HEK293 (cell line): ENCODE results near the gene NSDHL.

Experiments
- CTCF ChIA-PET: fragments of 350-600 bp; formaldehyde crosslinking; extraction: SDS; loops from one replicate; lab custom pipeline; 2021; ENCODE audit warnings: antibody characterized with exemption; lab: Yijun Ruan, JAX
- POLR2A ChIA-PET: fragments of 300-600 bp; formaldehyde crosslinking; extraction: SDS; loops from one replicate; lab custom pipeline; 2020; ENCODE audit warnings: antibody characterized with exemption, inconsistent platforms; lab: Yijun Ruan, JAX
- H3K27ac ChIP-seq: fragments of 200-500 bp; sonication (Bioruptor generic); 2 replicates; pipeline ENCODE4 v1.5.1; 2014; ENCODE audit warnings: low read depth, low read length, control low read depth, inconsistent platforms; ENCODE audit errors: extremely low read depth
- H3K36me3 ChIP-seq, 2 experiments: fragments of 200-500 bp in 1 of 2; sonication (Bioruptor generic) in 1 of 2; 1 replicate in 1 of 2; 2 replicates in 1 of 2; pipeline ENCODE4 v1.5.1; 2014 to 2017; ENCODE audit warnings: inconsistent platforms in 2 of 2, low read length in 2 of 2; ENCODE audit not compliant: control insufficient read depth in 2 of 2, insufficient read depth in 1 of 2
- H3K4me1 ChIP-seq: fragments of 200-500 bp; sonication (Bioruptor generic); 2 replicates; pipeline ENCODE4 v1.5.1; 2014; ENCODE audit warnings: mild to moderate bottlenecking, low read length, inconsistent platforms; ENCODE audit not compliant: control insufficient read depth, insufficient read depth
- H3K4me3 ChIP-seq: 2 replicates; pipeline ENCODE4 v1.5.1; 2011; ENCODE audit warnings: low read depth, mild to moderate bottlenecking, control low read depth, low read length, moderate library complexity
- H3K9me3 ChIP-seq: fragments of 200-500 bp; sonication (Bioruptor generic); 2 replicates; pipeline ENCODE4 v1.5.1; 2014; ENCODE audit warnings: low read depth, low read length, inconsistent platforms; ENCODE audit not compliant: control insufficient read depth, insufficient read depth
- BCL11B ChIP-seq: fragments of 450-650 bp; formaldehyde crosslinking; IDR thresholded peaks from 2 replicates; pipeline ENCODE4 v1.5.1; 2016; ENCODE audit warnings: low read depth, missing biosample characterization, missing genetic modification characterization
- CTCF ChIP-seq: fragments of 450-650 bp; formaldehyde crosslinking; IDR thresholded peaks from 2 replicates; pipeline ENCODE4 v1.5.1; 2016; ENCODE audit warnings: missing biosample characterization, missing genetic modification characterization
- GLIS1 ChIP-seq: fragments of 450-650 bp; formaldehyde crosslinking; IDR thresholded peaks from 2 replicates; pipeline ENCODE4 v1.5.1; 2016; ENCODE audit warnings: missing biosample characterization, missing genetic modification characterization
- HOXC10 ChIP-seq: sonication (generic); formaldehyde crosslinking; IDR thresholded peaks from 2 replicates; pipeline ENCODE4 v1.8.1; 2023; ENCODE audit warnings: mild to moderate bottlenecking, missing genetic modification reagents
- HOXD13 ChIP-seq: sonication (generic); formaldehyde crosslinking; IDR thresholded peaks from 2 replicates; pipeline ENCODE4 v1.8.0; 2022; ENCODE audit warnings: missing genetic modification reagents, borderline replicate concordance
- KLF1 ChIP-seq: fragments of 450-650 bp; formaldehyde crosslinking; IDR thresholded peaks from 2 replicates; pipeline ENCODE4 v1.5.1; 2016; ENCODE audit warnings: missing biosample characterization, missing genetic modification characterization
- REST ChIP-seq: fragments of 450-650 bp; formaldehyde crosslinking; IDR thresholded peaks from 2 replicates; pipeline ENCODE4 v1.5.1; 2016; ENCODE audit warnings: missing biosample characterization, missing genetic modification characterization
- ZFP37 ChIP-seq: fragments of 450-650 bp; formaldehyde crosslinking; IDR thresholded peaks from 2 replicates; pipeline ENCODE4 v1.5.1; 2016; ENCODE audit warnings: missing biosample characterization, missing genetic modification characterization
- ZNF10 ChIP-seq: fragments of 450-650 bp; formaldehyde crosslinking; IDR thresholded peaks from 2 replicates; pipeline ENCODE4 v1.5.1; 2017; ENCODE audit warnings: missing biosample characterization, missing genetic modification characterization
- ZNF155 ChIP-seq: fragments of 450-650 bp; formaldehyde crosslinking; IDR thresholded peaks from 2 replicates; pipeline ENCODE4 v1.5.1; 2016; ENCODE audit warnings: missing biosample characterization, missing genetic modification characterization
- ZNF16 ChIP-seq: fragments of 450-650 bp; formaldehyde crosslinking; IDR thresholded peaks from 2 replicates; pipeline ENCODE4 v1.5.1; 2016; ENCODE audit warnings: low read depth, missing biosample characterization, missing genetic modification characterization
- ZNF214 ChIP-seq: fragments of 450-650 bp; formaldehyde crosslinking; IDR thresholded peaks from 2 replicates; pipeline ENCODE4 v1.5.1; 2017; ENCODE audit warnings: missing biosample characterization, mild to moderate bottlenecking, missing genetic modification characterization, borderline replicate concordance
- ZNF23 ChIP-seq: fragments of 450-650 bp; formaldehyde crosslinking; IDR thresholded peaks from 2 replicates; pipeline ENCODE4 v1.5.1; 2016; ENCODE audit warnings: missing biosample characterization, missing genetic modification characterization, borderline replicate concordance
- ZNF24 ChIP-seq: fragments of 450-650 bp; formaldehyde crosslinking; IDR thresholded peaks from 2 replicates; pipeline ENCODE4 v1.5.1; 2016; ENCODE audit warnings: missing biosample characterization, missing genetic modification characterization
- ZNF324 ChIP-seq: fragments of 450-650 bp; formaldehyde crosslinking; IDR thresholded peaks from 2 replicates; pipeline ENCODE4 v1.5.1; 2016; ENCODE audit warnings: missing biosample characterization, missing genetic modification characterization
- ZNF398 ChIP-seq: fragments of 450-650 bp; formaldehyde crosslinking; IDR thresholded peaks from 2 replicates; pipeline ENCODE4 v1.5.1; 2017; ENCODE audit warnings: missing biosample characterization, missing genetic modification characterization
- ZNF558 ChIP-seq: fragments of 450-650 bp; formaldehyde crosslinking; IDR thresholded peaks from 2 replicates; pipeline ENCODE4 v1.5.1; 2016; ENCODE audit warnings: missing biosample characterization, missing genetic modification characterization
- ZNF571 ChIP-seq: fragments of 450-650 bp; formaldehyde crosslinking; IDR thresholded peaks from 2 replicates; pipeline ENCODE4 v1.5.0; 2017; ENCODE audit warnings: missing biosample characterization, missing genetic modification characterization
- ZNF600 ChIP-seq: fragments of 450-650 bp; formaldehyde crosslinking; IDR thresholded peaks from 2 replicates; pipeline ENCODE4 v1.5.1; 2016; ENCODE audit warnings: missing biosample characterization, missing genetic modification characterization
- ZNF658 ChIP-seq: fragments of 450-650 bp; formaldehyde crosslinking; IDR thresholded peaks from 2 replicates; pipeline ENCODE4; 2016; ENCODE audit warnings: missing biosample characterization, missing genetic modification characterization
- ZNF792 ChIP-seq: fragments of 450-650 bp; formaldehyde crosslinking; IDR thresholded peaks from 2 replicates; pipeline ENCODE4 v1.5.1; 2016; ENCODE audit warnings: missing biosample characterization, missing genetic modification characterization

NSDHL gene

GRCh38 chrX:152853986-152854385, 23.1 kb downstream of the NSDHL start:
- CTCF ChIA-PET, result interaction anchor here (0.6 to 0.8 kb wide), 2 partner anchors 71 to 1304 kb away, joined by 3 read pairs; no protein-coding TSS in a partner anchor
- TF ChIP-seq ZNF792 (tag by site-specific recombination), result no peak
- no peak for TF ChIP-seq GLIS1
- no peak for TF ChIP-seq ZNF214 (tag by site-specific recombination)
- POLR2A ChIA-PET, result no interaction called here
- H3K4me3 ChIP-seq, result no peak overlapping the region
- peaks cover 20 to 48% of the 10 kb centered on the region in 2 experiments; a peak in 2 of 3 replicates for H3K36me3 ChIP-seq
- H3K4me1 ChIP-seq, result no peaks in the 10 kb centered on the region
- H3K27ac ChIP-seq, result no peak overlapping the region
- no peaks in the 10 kb centered on the region for H3K9me3 ChIP-seq

- peaks cover 8 to 59% of the 10 kb centered on the region in 2 experiments; a peak in 2 of 3 replicates for H3K36me3 ChIP-seq
Observed at GRCh38 chrX:152861116-152861515, 30.3 kb downstream of the NSDHL start.

GRCh38 chrX:152861826-152862225, 31.0 kb downstream of the NSDHL start:
- Histone ChIP-seq H3K27ac (no peak overlapping the region), H3K9me3 (no peaks in the 10 kb centered on the region), H3K4me1 (no peaks in the 10 kb centered on the region), H3K4me3 (no peak overlapping the region), H3K36me3 (peaks cover 5 to 66% of the 10 kb centered on the region in 2 experiments; a peak in 2 of 3 replicates)
- CTCF ChIA-PET, result interaction anchor here (0.7 kb wide), 1 partner anchor 605 kb away, joined by 4 read pairs; no protein-coding TSS in a partner anchor
- POLR2A ChIA-PET, result no interaction called here
- TF ChIP-seq HOXC10 (CRISPR knock-in tag) (no peak), ZNF155 (tag by site-specific recombination) (no peak)

More at GRCh38 chrX:152861116-152861515, 30.3 kb downstream of the NSDHL start:
- no peaks in the 10 kb centered on the region for H3K9me3 ChIP-seq
- POLR2A ChIA-PET, result no interaction called here
- H3K27ac ChIP-seq, result no peak overlapping the region
- H3K4me3 ChIP-seq, result no peak overlapping the region
- TF ChIP-seq ZNF658 (tag by site-specific recombination) (no peak), BCL11B (tag by site-specific recombination) (no peak), ZNF324 (tag by site-specific recombination) (no peak), ZFP37 (tag by site-specific recombination) (no peak), ZNF16 (tag by site-specific recombination) (no peak), ZNF10 (tag by site-specific recombination) (no peak), HOXD13 (CRISPR knock-in tag) (no peak), CTCF (tag by site-specific recombination) (no peak), ZNF571 (no peak)
- H3K4me1 ChIP-seq, result no peaks in the 10 kb centered on the region
- CTCF ChIA-PET, result interaction anchor here (0.7 kb wide), 1 partner anchor 606 kb away, joined by 4 read pairs; no protein-coding TSS in a partner anchor

- Histone ChIP-seq H3K36me3 (peaks cover 0 to 79% of the 10 kb centered on the region in 2 experiments; a peak in 2 of 3 replicates), H3K4me3 (no peak overlapping the region), H3K4me1 (no peaks in the 10 kb centered on the region), H3K27ac (no peak overlapping the region), H3K9me3 (no peaks in the 10 kb centered on the region)
- POLR2A ChIA-PET, result no interaction called here
- CTCF ChIA-PET, result no interaction called here
- TF ChIP-seq REST (tag by site-specific recombination) (no peak), KLF1 (tag by site-specific recombination) (no peak), ZNF23 (tag by site-specific recombination) (no peak), BCL11B (tag by site-specific recombination) (no peak), ZNF24 (no peak), HOXD13 (CRISPR knock-in tag) (no peak), ZNF558 (tag by site-specific recombination) (no peak), ZNF398 (tag by site-specific recombination) (no peak), ZNF600 (tag by site-specific recombination) (no peak)
Observed at GRCh38 chrX:152865232-152865920, 34.5 kb downstream of the NSDHL start.
